HepG2 (cell line): ENCODE data around the gene CTCF. TPM values are rescaled to one million over a fixed set of nuclear protein-coding genes. Genes with fewer than 3 reads are reported as not detected.

ENCODE experiments used
- ATAC-seq: fragments of 200-7000 bp; cut with Tn5 transposase; 3 replicates; pipeline ENCODE4 v1.9.1; 2020; ENCODE audit warnings: mild to moderate bottlenecking, moderate library complexity
- BruUV-seq: library from RNA; stranded (reverse); fragments of 400-500 nt; replicated peaks from 2 replicates; lab custom pipeline; 2021; lab: Mats Ljungman, UMichigan
- CTCF ChIA-PET: fragments of 300-600 bp; formaldehyde crosslinking; extraction: SDS; loops from one replicate; lab custom pipeline; 2021; ENCODE audit warnings: low total read pairs, inconsistent platforms, low intra/inter-chr PET ratio; lab: Yijun Ruan, JAX
- POLR2A ChIA-PET: fragments of 350-600 bp; sonication (Branson Sonifier 250); formaldehyde crosslinking; loops from one replicate; lab custom pipeline; 2020; ENCODE audit warnings: antibody characterized with exemption, inconsistent platforms; lab: Yijun Ruan, JAX
- DNase-seq: peaks from one replicate; pipeline ENCODE4 v3.0.0-alpha.2; 2015; ENCODE audit warnings: low spot score
- FAIRE-seq: peaks from 3 replicates; lab custom pipeline; 2011; peaks lifted over from hg19 to GRCh38; lab: Jason Lieb, UNC
- H2AFZ ChIP-seq: one replicate; pipeline ENCODE4 v1.6.1; 2011; ENCODE audit warnings: low read length, inconsistent platforms
- H3K27ac ChIP-seq: fragments of 300-600 bp; 3 replicates; pipeline ENCODE4 v1.8.0; 2011; ENCODE audit warnings: mixed run types, mild to moderate bottlenecking, mixed read lengths, low read length, inconsistent platforms; ENCODE audit not compliant: insufficient read depth; ENCODE audit errors: extremely low read length
- H3K27me3 ChIP-seq, 2 experiments: fragments of 200-600 bp in 1 of 2; 2 replicates in 1 of 2; 3 replicates in 1 of 2; pipeline versions ENCODE4 v1.6.0 to v1.8.0; 2011; ENCODE audit warnings: low read length in 2 of 2, mild to moderate bottlenecking in 2 of 2, moderate library complexity in 2 of 2, inconsistent platforms in 1 of 2; ENCODE audit not compliant: insufficient read depth in 2 of 2, control insufficient read depth in 1 of 2
- H3K36me3 ChIP-seq, 2 experiments: fragments of 200-600 bp in 1 of 2; replicated peaks in 1 of 2; 2 replicates in 1 of 2; 3 replicates in 1 of 2; pipeline versions ENCODE4 v1.5.1 to v1.8.0; 2011; ENCODE audit warnings: low read length in 2 of 2, inconsistent platforms in 1 of 2; ENCODE audit not compliant: insufficient read depth in 2 of 2, control insufficient read depth in 1 of 2
- H3K4me1 ChIP-seq: 2 replicates; pipeline ENCODE4 v1.5.1; 2012; ENCODE audit warnings: low read length, inconsistent platforms; ENCODE audit not compliant: insufficient read depth
- H3K4me2 ChIP-seq: 2 replicates; pipeline ENCODE4 v1.6.0; 2011; ENCODE audit warnings: low read depth, low read length, inconsistent platforms
- H3K4me3 ChIP-seq, 3 experiments: fragments of 200-600 bp in 1 of 3; sonication (generic), shearing (Covaris generic) in 1 of 3; replicated peaks in 1 of 3; 2 replicates each; pipeline ENCODE4 v1.5.1; 2011 to 2016; ENCODE audit warnings: low read length in 3 of 3, inconsistent platforms in 2 of 3, low read depth in 2 of 3, mild to moderate bottlenecking in 2 of 3, control low read depth in 1 of 3, mixed read lengths in 1 of 3; ENCODE audit not compliant: insufficient read depth in 1 of 3
- H3K79me2 ChIP-seq: one replicate; pipeline ENCODE4 v1.6.1; 2011; ENCODE audit warnings: low read length, inconsistent platforms; ENCODE audit not compliant: insufficient read depth
- H3K9ac ChIP-seq: 2 replicates; pipeline ENCODE4 v1.6.0; 2011; ENCODE audit warnings: mild to moderate bottlenecking, low read depth, low read length, inconsistent platforms; ENCODE audit not compliant: insufficient read depth
- H3K9me3 ChIP-seq: 2 replicates; pipeline ENCODE4 v1.5.1; 2012; ENCODE audit warnings: mild to moderate bottlenecking, low read length
- H4K20me1 ChIP-seq: 2 replicates; pipeline ENCODE4 v1.6.0; 2011; ENCODE audit warnings: inconsistent platforms, mild to moderate bottlenecking, low read length, moderate library complexity; ENCODE audit not compliant: insufficient read depth
- IKZF5 ChIP-seq: IDR thresholded peaks from 2 replicates; pipeline ENCODE4 v1.6.1; 2018; ENCODE audit warnings: missing genetic modification reagents, mild to moderate bottlenecking, missing compliant biosample characterization
- ZNF143 ChIP-seq: sonication (generic); formaldehyde crosslinking; IDR thresholded peaks from 2 replicates; pipeline ENCODE4 v1.4.0; 2020; ENCODE audit warnings: missing genetic modification reagents
- ZNF263 ChIP-seq: sonication (generic); formaldehyde crosslinking; IDR thresholded peaks from 2 replicates; pipeline ENCODE4 v1.4.0; 2020; ENCODE audit warnings: missing genetic modification reagents
- WGBS: methylation state at CpG from one replicate; pipeline ENCODE4 v1.1.6; 2017; ENCODE audit warnings: low lambda C conversion rate; 5-methylcytosine and 5-hydroxymethylcytosine counted together
- in situ Hi-C: cut with HindIII; loops from 2 replicates; pipeline ENCODE4 v1.10.0; 2017; ENCODE audit warnings: low pct_unique_long_range_greater_than_20kb; ENCODE audit not compliant: extremely low pct_ligation_motif_present
- intact Hi-C: fragments of 100-400 bp; cut with micrococcal nuclease; formaldehyde crosslinking; loops from one replicate; pipeline ENCODE4 v1.10.0; 2022; ENCODE audit not compliant: unreplicated experiment
- polyA plus RNA-seq, 8 experiments: library from polyadenylated mRNA; depleted of rRNA in 3 of 8; stranded (reverse) in 7 of 8; unstranded in 1 of 8; fragments of >200 nt; fragmentation: Illumina TruSeq in 4 of 8; extraction: Trizol in 4 of 8; gene quantifications; 2 replicates each; pipeline versions ENCODE4 v1.2.1 to v1.2.3, GENCODE V29; 2011 to 2016; ENCODE audit warnings: low read depth in 4 of 8, missing spikeins in 1 of 8, mixed read lengths in 1 of 8; ENCODE audit not compliant: insufficient read depth in 1 of 8
- total RNA-seq, 5 experiments: library from RNA; depleted of rRNA; stranded (reverse); fragments of >200 nt; fragmentation: Illumina TruSeq; extraction: Trizol; gene quantifications; 2 replicates each; pipeline ENCODE4 v1.2.3, GENCODE V29; 2016; ENCODE audit warnings: low read depth in 1 of 5

Gene CTCF
- total and polyA plus RNA-seq, 2 of the 13 experiments (the other 11 are each of a cell fraction or from before 2014, with no cell fraction given): 19.5 to 37.5 TPM

- H3K9ac ChIP-seq: no peak overlapping the region
- CTCF ChIA-PET: no interaction called here
- POLR2A ChIA-PET: interaction anchor here (1.8 kb wide), 1 partner anchor 10 kb away, joined by 5 read pairs; no protein-coding TSS in a partner anchor
- H3K27ac ChIP-seq: no peak overlapping the region
- H3K4me3 ChIP-seq: no peak overlapping the region
- BruUV-seq: no TSS peak
- DNase-seq (no peak), FAIRE-seq (no peak), ATAC-seq (no peak)
- intact Hi-C loops (no loop called here), in situ Hi-C loops (no loop called here)
- H3K4me2 ChIP-seq: no peak overlapping the region
- no peaks in the 10 kb centered on the region for H3K9me3 ChIP-seq
- H3K27me3 ChIP-seq: no peaks in the 10 kb centered on the region
- no peak overlapping the region for H2AFZ ChIP-seq
- no peaks in the 10 kb centered on the region for H3K36me3 ChIP-seq
- H4K20me1 ChIP-seq: no peaks in the 10 kb centered on the region; the same call in 1 of the 2 replicates
- no peak for TF ChIP-seq IKZF5 (CRISPR knock-in tag)
- no peaks in the 10 kb centered on the region for H3K79me2 ChIP-seq
- peaks cover 10% of the 10 kb centered on the region; the same call in 1 of the 2 replicates for H3K4me1 ChIP-seq
- WGBS: 91% methylated on average over 2 of the region's 2 CpGs
These were observed 10.4 kb upstream of the CTCF start for GRCh38 chr16:67551972-67552371.

- no TSS peak for BruUV-seq
- DNase-seq (no peak), FAIRE-seq (no peak), ATAC-seq (no peak)
- H4K20me1 ChIP-seq: no peaks in the 10 kb centered on the region
- H3K27ac ChIP-seq: no peak overlapping the region
- 82% methylated on average over 4 of the region's 4 CpGs for WGBS
- ChIA-PET CTCF (no interaction called here), POLR2A (interaction anchor here (1.8 kb wide), 1 partner anchor 9 kb away, joined by 5 read pairs; no protein-coding TSS in a partner anchor)
- no peak overlapping the region for H3K9ac ChIP-seq
- no peaks in the 10 kb centered on the region for H3K36me3 ChIP-seq
- no peak for TF ChIP-seq ZNF143 (CRISPR knock-in tag)
- peak; percentile 60; the same call in 1 of the 2 replicates for TF ChIP-seq ZNF263
- intact Hi-C loops: no loop called here
- no peaks in the 10 kb centered on the region for H3K27me3 ChIP-seq
- in situ Hi-C loops: no loop called here
- H2AFZ ChIP-seq: no peak overlapping the region
- no peaks in the 10 kb centered on the region for H3K79me2 ChIP-seq
- H3K4me2 ChIP-seq: no peak overlapping the region
- H3K9me3 ChIP-seq: no peaks in the 10 kb centered on the region
- no peak overlapping the region for H3K4me3 ChIP-seq
- H3K4me1 ChIP-seq: peaks cover 10% of the 10 kb centered on the region; the same call in 1 of the 2 replicates
These were observed 9.8 kb upstream of the CTCF start for GRCh38 chr16:67552476-67552875.
